Measurements from ENCODE around the gene PRR16.

The PRR16 gene

GRCh38 chr5:120582635-120583034 lies 118.5 kb downstream of the PRR16 start:
- Histone ChIP-seq H3K4me3 (replicated peaks; ENCODE audit: low read depth, low read length) (no peak overlapping the region), H3K27me3 (replicated peaks; ENCODE audit: control insufficient read depth, insufficient read depth, low read length) (no peaks in the 10 kb centered on the region), H3K36me3 (ENCODE audit: control insufficient read depth, insufficient read depth, low read length) (no peaks in the 10 kb centered on the region)
- TF ChIP-seq CTCF (IDR thresholded peaks at IDR 0.05; ENCODE audit: insufficient read depth, low read length, poor library complexity, severe bottlenecking): no peak
- no peak for DNase-seq (ENCODE audit: extremely low read depth, insufficient read length)

GRCh38 chr5:120586646-120587045 lies 122.5 kb downstream of the PRR16 start:
- Histone ChIP-seq H3K27me3 (replicated peaks; ENCODE audit: control insufficient read depth, insufficient read depth, low read length) (no peaks in the 10 kb centered on the region), H3K36me3 (ENCODE audit: control insufficient read depth, insufficient read depth, low read length) (no peaks in the 10 kb centered on the region), H3K4me3 (replicated peaks; ENCODE audit: low read depth, low read length) (no peak overlapping the region)
- no peak for DNase-seq (ENCODE audit: extremely low read depth, insufficient read length)
- no peak for TF ChIP-seq CTCF (IDR thresholded peaks at IDR 0.05; ENCODE audit: insufficient read depth, low read length, poor library complexity, severe bottlenecking)

GRCh38 chr5:120591911-120592310 lies 127.8 kb downstream of the PRR16 start:
- no peak for TF ChIP-seq CTCF (IDR thresholded peaks at IDR 0.05; ENCODE audit: insufficient read depth, low read length, poor library complexity, severe bottlenecking)
- no peaks in the 10 kb centered on the region for H3K36me3 ChIP-seq (ENCODE audit: control insufficient read depth, insufficient read depth, low read length)
- DNase-seq (ENCODE audit: extremely low read depth, insufficient read length): no peak
- H3K27me3 ChIP-seq (replicated peaks; ENCODE audit: control insufficient read depth, insufficient read depth, low read length): no peaks in the 10 kb centered on the region
- no peak overlapping the region for H3K4me3 ChIP-seq (replicated peaks; ENCODE audit: low read depth, low read length)

- TF ChIP-seq CTCF (IDR thresholded peaks at IDR 0.05; ENCODE audit: insufficient read depth, low read length, poor library complexity, severe bottlenecking): no peak
- H3K36me3 ChIP-seq (ENCODE audit: control insufficient read depth, insufficient read depth, low read length): no peaks in the 10 kb centered on the region
- no peaks in the 10 kb centered on the region for H3K27me3 ChIP-seq (replicated peaks; ENCODE audit: control insufficient read depth, insufficient read depth, low read length)
- no peak for DNase-seq (ENCODE audit: extremely low read depth, insufficient read length)
- no peak overlapping the region for H3K4me3 ChIP-seq (replicated peaks; ENCODE audit: low read depth, low read length)
Observed at GRCh38 chr5:120599576-120599975, 135.5 kb downstream of the PRR16 start.

GRCh38 chr5:120600639-120601038 lies 136.5 kb downstream of the PRR16 start:
- no peak for DNase-seq (ENCODE audit: extremely low read depth, insufficient read length)
- no peaks in the 10 kb centered on the region for H3K36me3 ChIP-seq (ENCODE audit: control insufficient read depth, insufficient read depth, low read length)
- no peak for TF ChIP-seq CTCF (IDR thresholded peaks at IDR 0.05; ENCODE audit: insufficient read depth, low read length, poor library complexity, severe bottlenecking)

GRCh38 chr5:120602033-120602432 lies 137.9 kb downstream of the PRR16 start:
- no peak for TF ChIP-seq CTCF (IDR thresholded peaks at IDR 0.05; ENCODE audit: insufficient read depth, low read length, poor library complexity, severe bottlenecking)

More at GRCh38 chr5:120600639-120601038, 136.5 kb downstream of the PRR16 start:
- no peaks in the 10 kb centered on the region for H3K27me3 ChIP-seq (replicated peaks; ENCODE audit: control insufficient read depth, insufficient read depth, low read length)
- H3K4me3 ChIP-seq (replicated peaks; ENCODE audit: low read depth, low read length): no peak overlapping the region

More at GRCh38 chr5:120602033-120602432, 137.9 kb downstream of the PRR16 start:
- no peak for DNase-seq (ENCODE audit: extremely low read depth, insufficient read length)
- Histone ChIP-seq H3K27me3 (replicated peaks; ENCODE audit: control insufficient read depth, insufficient read depth, low read length) (no peaks in the 10 kb centered on the region), H3K4me3 (replicated peaks; ENCODE audit: low read depth, low read length) (no peak overlapping the region), H3K36me3 (ENCODE audit: control insufficient read depth, insufficient read depth, low read length) (no peaks in the 10 kb centered on the region)
